Testis (tissue), 2 donors: Measurements from ENCODE around the gene GID4.

Experiments used
- CTCF ChIP-seq, 3 experiments: fragments of 450-650 bp in 2 of 3; fragments of 200-600 bp in 1 of 3; sonication (generic) in 1 of 3; IDR thresholded peaks; one replicate each; pipeline ENCODE4 v1.5.1; 2016 to 2019; ENCODE audit warnings: antibody characterized with exemption in 3 of 3, mild to moderate bottlenecking in 2 of 3, moderate library complexity in 1 of 3
- POLR2A ChIP-seq: fragments of 450-650 bp; IDR thresholded peaks from one replicate; pipeline ENCODE4 v1.6.1; 2017; ENCODE audit warnings: antibody characterized with exemption, mild to moderate bottlenecking, moderate library complexity

- no peak for TF ChIP-seq POLR2A
- no peak for TF ChIP-seq CTCF (IDR thresholded peaks at IDR 0.05)
Measured at GRCh38 chr17:18039535-18040260, 490 bp downstream of the GID4 start.
